T follicular helper cell (primary cell): ENCODE results near the gene FOLR1.

ENCODE experiments used
- DNase-seq: peaks from one replicate; pipeline ENCODE4 v3.0.0-alpha.2; 2020; ENCODE audit warnings: low read depth

The FOLR1 gene

DNA sequence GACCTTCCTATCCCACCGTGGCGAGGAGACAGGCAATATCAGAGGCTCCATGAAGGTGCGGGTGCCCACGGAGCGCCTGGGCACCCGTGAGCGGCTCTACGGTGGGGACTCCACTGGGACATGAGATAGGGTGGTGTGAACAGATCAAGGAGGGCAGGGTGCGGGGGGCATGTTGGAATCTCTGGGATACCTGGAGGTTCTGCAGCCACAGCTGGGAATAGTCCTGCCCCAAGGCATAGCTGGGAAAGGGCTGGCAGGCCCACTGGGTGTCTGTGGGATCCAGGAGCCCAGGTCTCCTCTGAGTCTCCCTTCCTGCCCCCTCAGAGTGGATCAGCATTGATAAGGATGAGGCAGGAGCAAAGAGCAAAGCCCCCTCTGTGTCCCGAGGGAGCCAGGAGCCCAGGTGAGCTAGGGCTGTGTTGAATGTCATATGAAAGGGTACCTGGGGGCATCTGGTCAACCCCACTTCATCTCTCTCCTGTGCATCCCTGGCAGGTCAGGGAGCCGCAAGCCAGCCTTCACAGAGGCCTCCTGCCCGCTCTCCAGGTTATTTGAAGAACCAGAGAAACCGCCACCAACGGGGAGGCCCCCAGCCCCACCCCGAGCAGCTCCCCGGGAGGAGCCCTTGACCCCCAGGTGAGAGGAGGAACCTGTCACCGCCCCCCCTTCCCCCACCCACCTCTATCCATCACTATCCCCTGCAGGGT lies 43.6 kb downstream of the FOLR1 start:
- DNase-seq: no peak

DNA sequence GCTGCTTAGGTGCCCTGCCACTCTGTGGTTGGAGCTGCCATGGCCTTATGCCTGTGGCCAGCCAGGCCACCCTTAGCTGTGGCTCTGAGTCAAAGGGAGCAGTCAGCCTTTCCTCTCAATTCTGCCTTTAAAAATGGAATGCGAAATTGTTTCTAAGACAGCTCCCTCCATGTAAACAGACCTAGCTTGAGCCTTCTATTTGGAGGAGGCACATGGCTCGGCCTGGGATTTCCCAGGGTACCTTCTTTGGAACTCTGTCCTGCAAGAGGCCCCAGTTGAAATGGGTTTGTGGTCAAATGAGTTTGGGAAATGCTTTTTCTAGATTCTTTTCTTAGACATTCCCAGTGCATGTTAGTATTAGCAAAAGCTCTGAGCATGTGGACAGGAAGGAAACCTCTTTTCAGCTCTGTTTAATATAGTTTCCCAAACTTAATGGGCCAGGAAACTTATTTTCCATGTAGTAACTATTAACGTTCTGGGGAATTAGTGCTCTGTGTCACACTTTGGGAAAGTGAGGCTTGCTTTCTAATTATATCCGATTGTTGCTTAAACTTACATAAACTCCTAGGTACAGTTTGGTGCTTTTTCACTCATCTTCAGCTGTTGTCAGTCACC lies 44.2 kb downstream of the FOLR1 start:
- DNase-seq: no peak

DNA sequence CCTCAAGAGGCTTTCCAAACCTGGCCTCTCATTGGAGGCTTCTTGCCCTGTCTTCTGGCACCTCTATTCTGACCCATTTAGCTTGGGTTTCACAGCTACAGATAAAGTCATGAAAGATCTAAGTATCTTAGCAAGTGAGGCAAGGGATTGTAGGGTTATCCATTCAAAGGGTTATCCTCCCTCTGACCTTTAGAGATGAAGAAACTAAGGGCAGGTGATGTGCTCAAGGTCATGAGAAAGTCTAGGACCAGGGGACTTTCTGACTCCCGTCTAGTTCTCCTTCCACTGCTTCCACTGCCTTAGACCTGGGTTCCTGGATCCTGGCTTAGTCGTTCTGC lies 44.8 kb downstream of the FOLR1 start:
- no peak for DNase-seq

DNA sequence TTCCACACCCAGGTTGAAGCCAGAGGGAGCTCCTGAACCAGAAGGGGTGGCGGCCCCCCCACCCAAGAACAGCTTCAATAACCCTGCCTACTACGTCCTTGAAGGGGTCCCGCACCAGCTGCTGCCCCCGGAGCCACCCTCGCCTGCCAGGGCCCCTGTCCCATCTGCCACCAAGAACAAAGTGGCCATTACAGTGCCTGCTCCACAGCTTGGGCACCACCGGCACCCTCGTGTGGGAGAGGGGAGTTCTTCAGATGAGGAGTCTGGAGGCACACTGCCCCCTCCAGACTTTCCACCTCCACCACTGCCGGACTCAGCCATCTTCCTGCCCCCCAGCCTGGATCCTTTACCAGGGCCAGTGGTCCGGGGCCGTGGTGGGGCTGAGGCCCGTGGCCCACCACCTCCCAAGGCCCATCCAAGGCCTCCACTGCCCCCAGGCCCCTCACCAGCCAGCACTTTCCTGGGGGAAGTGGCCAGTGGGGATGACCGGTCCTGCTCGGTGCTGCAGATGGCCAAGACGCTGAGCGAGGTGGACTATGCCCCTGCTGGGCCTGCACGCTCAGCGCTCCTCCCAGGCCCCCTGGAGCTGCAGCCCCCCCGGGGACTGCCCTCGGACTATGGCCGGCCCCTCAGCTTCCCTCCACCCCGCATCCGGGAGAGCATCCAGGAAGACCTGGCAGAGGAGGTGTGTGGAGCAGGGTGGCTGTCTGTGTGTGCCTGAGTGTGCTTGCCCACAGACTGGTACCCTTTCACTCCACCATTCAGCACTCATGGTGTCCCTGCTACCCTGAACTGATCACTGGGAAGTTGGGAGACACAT lies 45.4 kb downstream of the FOLR1 start:
- no peak for DNase-seq

DNA sequence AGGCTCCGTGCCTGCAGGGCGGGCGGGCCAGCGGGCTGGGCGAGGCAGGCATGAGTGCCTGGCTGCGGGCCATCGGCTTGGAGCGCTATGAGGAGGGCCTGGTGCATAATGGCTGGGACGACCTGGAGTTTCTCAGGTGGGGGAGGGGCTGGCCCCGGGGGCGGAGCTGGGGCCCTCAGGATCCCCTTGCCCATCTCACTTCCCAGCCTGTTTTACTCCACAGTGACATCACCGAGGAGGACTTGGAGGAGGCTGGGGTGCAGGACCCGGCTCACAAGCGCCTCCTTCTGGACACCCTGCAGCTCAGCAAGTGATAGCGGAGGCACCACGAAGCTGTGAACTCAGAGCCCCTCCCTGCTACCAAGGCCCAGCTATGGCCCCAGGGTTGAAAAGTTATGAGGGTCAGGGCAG lies 46.1 kb downstream of the FOLR1 start:
- DNase-seq: no peak

DNA sequence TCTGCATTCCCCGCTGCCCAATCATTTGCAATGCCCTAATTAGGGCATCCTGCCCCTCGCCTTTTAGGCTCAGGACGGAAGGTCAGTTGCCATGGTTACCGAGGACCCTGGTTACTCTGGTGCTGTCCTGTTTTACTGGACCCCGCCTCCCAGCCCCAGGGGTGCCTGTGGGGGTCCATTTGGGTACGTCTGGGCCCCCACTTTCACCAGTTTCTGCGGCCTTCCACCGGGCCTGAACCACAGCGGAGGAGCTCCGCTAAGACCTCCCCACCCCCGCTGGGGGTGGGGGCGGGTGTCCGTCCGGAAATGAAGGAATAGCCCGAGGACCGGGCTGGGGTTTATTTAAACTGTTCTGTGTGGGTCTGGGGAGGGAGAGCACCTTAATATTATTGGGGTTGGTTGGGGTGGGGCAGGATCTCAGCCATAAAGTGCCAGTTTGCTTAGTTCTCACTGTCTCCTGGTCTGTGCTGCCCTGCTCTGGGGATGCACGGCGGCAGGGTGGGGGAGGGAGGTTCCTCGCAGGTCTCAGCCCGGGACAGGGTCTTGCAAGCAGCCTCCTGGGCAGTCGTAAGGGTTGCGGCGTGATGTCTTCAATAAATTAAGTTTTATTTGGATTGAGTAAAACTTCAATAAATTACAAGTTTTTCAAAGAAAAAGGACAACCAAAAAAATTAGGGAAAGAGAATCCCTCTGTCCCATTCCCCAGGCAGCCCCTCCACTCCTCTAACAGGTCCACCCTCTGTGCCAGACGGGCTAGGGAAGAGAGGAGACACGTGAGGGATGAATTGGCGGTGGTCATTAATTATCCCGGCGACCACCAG lies 46.8 kb downstream of the FOLR1 start:
- no peak for DNase-seq

DNA sequence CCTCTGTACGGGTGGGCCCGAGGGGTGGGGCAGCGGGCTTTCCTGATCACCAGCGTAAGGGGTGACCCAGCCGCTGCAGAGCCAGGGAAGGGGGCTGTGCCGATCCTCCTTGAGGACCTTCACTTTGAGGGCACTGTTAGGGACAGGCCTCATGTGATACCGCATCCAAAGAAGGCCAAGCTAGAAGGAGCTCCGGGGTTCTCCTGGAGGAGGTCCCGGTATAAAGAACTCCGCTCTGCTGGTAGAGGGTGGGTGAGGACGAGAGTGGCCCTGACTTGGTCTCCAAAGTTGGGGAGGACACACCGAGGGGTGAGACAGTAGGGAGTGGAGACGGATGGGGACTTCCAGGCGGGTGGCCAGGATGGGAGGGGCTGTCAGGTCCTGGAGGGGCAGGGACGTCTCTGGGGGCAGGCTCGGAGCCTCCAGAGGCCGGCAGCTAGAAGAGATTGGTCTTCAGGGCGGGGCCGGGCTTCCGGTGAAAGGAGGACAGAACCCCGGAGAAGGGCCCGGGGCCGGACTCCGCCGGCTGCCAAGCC lies 47.4 kb downstream of the FOLR1 start:
- DNase-seq: no peak

DNA sequence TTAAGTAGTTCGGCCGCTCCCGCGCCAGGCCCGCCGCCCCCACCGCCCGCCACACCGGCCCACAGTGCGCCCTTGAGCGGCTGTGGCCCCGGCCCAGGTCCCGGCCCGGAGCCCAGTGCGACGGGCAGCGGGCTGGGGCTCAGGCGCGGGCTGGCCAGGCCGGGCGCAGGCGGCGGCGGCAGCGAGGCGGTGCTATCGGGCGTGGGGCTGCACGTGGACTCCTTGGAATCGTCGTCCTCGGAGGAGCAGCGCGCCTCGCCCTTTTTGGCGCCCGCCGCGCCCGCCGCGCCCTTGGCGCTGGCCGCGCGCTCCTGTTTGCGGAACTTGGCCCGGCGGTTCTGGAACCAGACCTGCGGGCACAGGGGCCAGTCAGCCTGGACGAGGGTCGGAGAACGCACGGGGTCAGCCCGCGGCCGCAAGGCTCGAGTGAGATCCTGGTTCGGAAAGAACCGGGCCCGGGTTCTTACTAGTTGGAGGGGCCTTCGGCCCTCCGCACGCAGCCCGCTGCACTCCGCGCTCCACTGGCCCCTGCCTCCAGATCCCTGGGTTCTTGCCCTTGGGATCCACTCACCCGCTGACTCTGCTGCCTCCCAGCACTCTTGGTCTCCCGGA lies 48.0 kb downstream of the FOLR1 start:
- DNase-seq: no peak

DNA sequence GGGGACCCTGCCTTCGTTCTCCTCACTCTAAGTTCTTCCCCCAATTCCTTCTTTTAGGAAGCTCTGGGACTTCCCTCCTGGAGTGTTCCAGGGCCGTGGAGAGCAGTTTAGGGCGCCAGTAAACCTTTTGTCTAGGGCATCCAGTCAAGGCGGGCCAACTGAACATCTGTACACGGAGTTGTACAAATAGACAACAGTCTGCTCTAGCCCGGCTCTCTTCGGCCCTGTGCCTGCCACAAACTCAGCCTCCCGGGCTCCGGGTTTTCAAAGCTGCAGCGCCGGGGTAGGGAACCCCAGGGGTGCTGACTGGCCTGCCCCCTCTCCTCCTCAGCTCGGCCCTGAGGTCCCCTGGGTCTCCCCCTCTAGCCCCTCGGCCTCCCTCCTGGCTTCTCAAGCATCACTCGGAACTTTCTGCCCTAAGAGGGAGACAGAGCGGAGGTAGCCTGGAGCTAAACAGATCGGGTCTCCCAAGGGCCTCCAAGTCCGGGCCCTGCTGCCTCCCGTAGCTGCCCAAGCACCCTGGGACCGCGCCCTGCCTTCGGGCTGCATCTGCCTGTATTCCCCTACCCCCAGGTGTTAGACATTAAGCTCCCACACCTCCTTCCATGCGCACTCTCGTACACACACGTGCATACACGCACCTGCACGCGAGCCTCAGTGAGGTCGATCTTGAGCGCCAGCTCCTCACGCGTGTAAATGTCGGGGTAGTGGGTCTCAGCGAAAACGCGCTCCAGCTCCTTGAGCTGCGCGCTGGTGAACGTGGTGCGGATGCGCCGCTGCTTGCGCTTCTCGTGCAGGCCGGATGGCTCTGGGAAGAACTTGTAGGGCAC lies 48.7 kb downstream of the FOLR1 start:
- no peak for DNase-seq

DNA sequence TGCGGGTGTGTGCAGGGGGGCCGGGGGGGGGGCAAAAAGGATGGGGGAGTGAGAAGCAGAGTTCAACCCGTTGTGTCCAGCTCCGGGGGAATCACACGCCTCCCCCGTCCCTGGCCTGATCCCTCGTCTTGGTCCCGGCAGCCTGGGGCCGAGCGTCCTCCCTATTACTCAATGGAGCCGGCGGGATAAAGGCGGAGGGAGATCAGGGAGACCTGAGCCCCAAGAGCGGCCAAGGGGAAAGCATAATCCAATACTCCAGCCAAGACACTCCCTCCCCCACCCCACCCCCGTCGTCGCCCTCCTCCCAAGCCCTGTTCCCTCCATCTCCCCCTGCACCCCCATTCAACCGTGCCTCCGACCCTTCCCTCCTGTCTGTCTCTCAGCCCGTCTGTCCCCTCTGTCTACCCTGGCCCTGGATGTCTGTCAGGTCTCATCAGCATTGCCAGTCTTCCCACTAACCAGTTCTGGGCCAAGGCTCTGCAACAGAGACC lies 49.4 kb downstream of the FOLR1 start:
- DNase-seq: no peak

DNA sequence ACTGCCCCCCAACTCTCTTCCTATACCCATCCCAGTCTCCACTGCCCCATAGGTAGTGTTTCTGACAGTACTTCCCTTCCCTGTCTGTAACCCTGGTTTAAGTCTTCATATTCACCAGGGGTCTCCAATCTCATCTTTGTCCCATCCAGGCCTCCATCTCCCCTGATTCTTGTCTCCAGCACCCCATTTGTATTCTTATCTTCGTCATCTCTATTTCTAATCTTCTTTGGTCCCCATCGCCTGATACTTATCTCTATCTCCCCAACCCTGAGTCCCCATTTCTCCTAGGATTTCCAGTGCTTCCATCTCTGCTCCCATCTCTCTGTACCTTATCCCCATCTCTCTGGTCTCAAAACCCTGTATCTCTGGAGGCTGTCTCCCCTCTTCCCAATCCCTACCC lies 50.2 kb downstream of the FOLR1 start:
- DNase-seq: no peak

DNA sequence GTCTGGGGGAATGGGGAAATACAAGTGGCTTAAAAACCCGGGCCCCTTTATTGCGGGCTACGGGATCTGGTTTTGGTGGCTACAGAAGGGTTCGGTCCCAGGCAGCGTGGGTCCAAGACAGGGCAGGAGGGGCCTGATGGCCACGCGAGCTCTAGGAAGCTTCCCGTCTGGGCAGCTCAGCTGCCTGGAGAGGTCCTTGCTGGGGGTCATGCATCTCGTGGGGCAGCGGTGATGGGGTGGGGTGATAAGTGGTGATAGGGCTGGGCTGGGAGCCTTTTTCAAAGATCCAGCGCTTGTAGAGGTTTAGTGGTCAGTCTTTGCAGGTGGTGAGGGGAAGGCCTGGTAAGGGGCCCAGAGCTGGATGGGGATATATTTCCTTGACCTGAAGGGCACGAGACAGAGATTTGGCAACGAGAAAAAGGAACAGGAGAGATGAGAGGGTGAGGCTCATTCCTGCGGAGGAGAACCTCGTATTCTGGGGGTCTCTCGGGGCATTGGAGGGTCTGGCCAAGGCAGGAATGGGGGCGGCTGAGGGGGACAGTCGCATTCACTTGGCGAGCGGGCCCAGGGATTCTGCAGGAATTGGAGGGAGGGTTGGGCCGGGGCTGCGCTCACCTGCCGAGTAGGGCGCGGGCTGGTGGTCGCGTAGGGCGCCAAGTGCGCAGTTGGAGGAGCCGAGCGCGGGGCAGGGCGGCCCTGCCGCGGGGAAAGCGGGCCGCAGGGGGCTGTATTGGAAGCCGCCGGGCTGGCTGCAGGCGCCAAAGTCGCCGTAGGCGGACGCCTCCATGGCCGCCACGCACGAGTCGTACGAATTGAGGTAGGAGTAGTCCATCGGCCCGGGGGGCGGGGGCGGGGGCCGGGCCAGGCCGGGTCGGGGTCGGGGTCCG lies 51.5 kb downstream of the FOLR1 start:
- no peak for DNase-seq

DNA sequence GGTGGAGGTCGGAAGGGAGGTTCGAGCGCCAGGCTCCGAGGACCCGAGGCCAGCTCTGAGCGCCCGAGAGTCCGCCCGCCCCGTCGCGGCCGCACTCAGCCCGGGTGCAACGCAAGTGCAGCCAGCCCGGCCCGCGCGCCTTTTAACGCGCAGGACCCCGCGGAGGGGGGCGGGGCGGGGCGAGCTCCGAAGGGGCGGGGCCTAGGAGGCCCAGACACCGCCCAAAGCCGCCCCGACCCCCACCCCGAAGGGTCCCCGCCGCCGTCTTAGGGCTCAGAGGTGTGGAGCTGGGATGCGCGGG lies 52.1 kb downstream of the FOLR1 start, which contains the start of gene PHOX2A:
PHOX2A (minus strand) TSS at position 117 of the 301 bp plus-strand sequence. CDS start 172 bp downstream, outside the sequence.
- DNase-seq: no peak

DNA sequence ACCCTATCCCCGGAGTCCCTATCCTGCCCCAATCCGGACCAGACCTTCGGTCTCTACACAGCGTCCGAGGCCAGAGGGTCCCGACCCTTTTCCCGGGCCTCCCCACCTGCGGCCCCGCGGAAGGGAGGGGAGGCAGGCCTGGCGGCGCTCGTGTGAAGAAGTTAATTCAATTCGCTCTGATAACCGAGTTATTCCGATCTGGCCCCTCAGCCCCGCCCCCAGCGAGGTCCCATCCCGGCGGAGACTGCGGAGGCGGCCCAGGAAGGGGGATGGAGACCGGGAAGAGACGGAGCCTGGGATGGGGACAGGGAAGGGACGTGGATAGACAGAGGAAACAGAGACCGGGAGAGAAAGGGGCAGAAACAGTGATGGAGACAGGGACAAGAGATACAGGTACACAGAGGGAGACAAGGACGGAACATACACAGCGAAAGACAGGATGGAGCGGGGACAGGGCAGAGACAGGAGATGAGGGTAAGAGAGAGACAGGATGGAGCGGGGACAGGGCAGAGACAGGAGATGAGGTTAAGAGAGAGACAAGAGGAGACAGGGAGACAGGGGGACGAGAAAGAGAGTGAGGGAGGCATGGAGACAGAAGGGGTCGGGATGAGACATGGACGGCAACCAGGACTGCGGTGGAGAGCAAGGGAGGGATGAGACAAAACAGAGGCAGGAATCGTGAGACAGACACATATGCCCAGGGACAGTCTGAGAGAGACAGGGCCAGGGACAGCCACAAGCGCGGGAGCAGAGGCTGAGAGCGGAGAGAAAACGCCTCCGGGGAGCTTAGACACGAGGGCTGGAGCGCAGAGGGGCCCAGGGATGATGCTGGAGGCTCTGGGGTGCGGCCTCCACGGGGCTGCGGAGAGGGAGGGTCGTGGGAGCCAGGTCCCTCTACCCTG lies 52.7 kb downstream of the FOLR1 start:
- no peak for DNase-seq

DNA sequence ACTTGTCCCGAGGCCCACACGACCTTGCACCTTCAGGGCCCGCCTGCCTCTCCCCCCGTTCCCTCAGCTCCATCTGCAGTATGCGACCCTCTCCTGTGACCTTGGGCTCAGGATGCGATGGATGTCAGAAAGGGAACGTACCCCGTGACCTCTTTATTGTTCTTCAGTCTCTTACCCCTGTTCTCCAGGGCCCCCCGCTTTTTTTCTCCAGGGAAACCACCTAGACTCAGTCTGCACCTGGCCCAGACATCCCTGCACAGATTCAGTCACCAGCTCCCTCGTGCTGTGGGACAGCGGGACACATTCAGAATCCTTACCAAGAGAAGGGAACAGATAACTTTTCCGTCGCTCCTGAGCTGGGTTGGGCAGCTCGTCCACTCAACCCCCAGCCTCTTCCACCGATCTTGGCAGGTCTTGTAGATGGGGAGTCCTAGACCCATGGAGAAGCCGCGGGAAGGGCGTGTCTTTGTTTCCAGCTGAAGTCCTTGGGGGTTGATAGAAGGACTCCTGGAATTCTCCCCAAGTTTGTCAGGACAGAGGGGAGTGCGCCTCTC lies 53.4 kb downstream of the FOLR1 start:
- DNase-seq: no peak
